AG20443 (cell line): Measurements from ENCODE around the gene UBXN1.

Experiments
- DNase-seq: peaks from one replicate; pipeline ENCODE4 v3.0.0; 2012; ENCODE audit warnings: low spot score, mixed read lengths

The UBXN1 gene

GRCh38 chr11:62645946-62646824 is 32.7 kb downstream of the UBXN1 start, which contains the start of gene GANAB:
TSS of gene GANAB (minus strand) at chr11:62646613. CDS start at chr11:62646599, 14 bp downstream.
- DNase-seq = peak; percentile 100

GRCh38 chr11:62645671-62645945 is 33.3 kb downstream of the UBXN1 start:
- no peak for DNase-seq

GRCh38 chr11:62644220-62644619 is 34.7 kb downstream of the UBXN1 start:
- DNase-seq = no peak

- DNase-seq = no peak
These were observed 46.4 kb downstream of the UBXN1 start for GRCh38 chr11:62632492-62632891.

GRCh38 chr11:62627713-62628112 is 51.2 kb downstream of the UBXN1 start:
- DNase-seq = no peak
